ENCODE results near the gene FERMT3. TPM values are rescaled to one million over a fixed set of nuclear protein-coding genes. Genes with fewer than 3 reads are reported as not detected.

FERMT3 gene
- total and polyA plus RNA-seq, 2 of the 13 experiments (the other 11 are each of a cell fraction or from before 2014, with no cell fraction given), result 0.29 TPM; not detected in 1

DNA sequence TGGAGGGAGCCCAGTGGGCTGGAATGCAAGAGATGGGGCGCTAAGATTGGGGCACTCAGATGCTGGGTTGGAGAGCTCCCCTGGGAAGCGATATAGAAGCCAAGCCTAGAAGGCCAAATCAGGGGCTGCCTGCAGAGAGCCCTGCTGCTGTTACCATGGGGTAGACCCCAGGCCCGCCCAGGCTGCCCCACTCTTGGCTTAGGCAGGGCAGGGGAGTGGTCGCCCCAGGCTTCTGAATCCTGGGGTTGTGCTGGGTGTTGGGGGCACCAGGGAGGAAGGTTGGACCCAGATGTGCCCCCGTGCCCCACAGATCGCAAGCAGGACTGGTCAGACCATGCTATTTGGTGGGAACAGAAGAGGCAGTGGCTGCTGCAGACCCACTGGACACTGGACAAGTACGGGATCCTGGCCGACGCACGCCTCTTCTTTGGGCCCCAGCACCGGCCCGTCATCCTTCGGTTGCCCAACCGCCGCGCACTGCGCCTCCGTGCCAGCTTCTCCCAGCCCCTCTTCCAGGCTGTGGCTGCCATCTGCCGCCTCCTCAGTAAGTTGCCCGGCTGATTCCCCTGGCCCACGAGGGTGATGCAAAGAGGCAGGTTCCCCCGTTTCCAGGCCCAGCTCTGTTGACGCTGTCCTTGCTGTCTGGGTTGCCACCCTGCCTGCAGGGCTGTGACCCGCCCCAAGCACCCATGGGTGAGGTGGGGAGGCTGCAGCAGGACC, 3.9 kb downstream of the FERMT3 start:
- 84% methylated on average over 19 of the region's 24 CpGs for WGBS (ENCODE audit: low lambda C conversion rate)
- Histone ChIP-seq H3K9me3 (ENCODE audit: low read length) (no peaks in the 10 kb centered on the region), H4K20me1 (ENCODE audit: insufficient read depth, low read length) (no peaks in the 10 kb centered on the region), H3K27me3 (ENCODE audit: control insufficient read depth in 1 of 2, insufficient read depth in 2 of 2, low read length in 2 of 2) (peaks cover 0 to 1% of the 10 kb centered on the region in 2 experiments; a peak in 1 of 5 replicates), H3K27ac (ENCODE audit: extremely low read length, insufficient read depth, low read length) (no peak overlapping the region), H3K4me1 (ENCODE audit: insufficient read depth, low read length) (peaks cover 22% of the 10 kb centered on the region), H2AFZ (ENCODE audit: low read length) (no peak overlapping the region), H3K4me2 (ENCODE audit: low read depth, low read length) (no peak overlapping the region), H3K4me3 (replicated peaks in 1 of 3; ENCODE audit: insufficient read depth in 1 of 3, low read depth in 2 of 3, low read length in 3 of 3) (no peak overlapping the region), H3K9ac (ENCODE audit: insufficient read depth, low read depth, low read length) (no peak overlapping the region), H3K79me2 (ENCODE audit: insufficient read depth, low read length) (no peaks in the 10 kb centered on the region), H3K36me3 (replicated peaks in 1 of 2; ENCODE audit: control insufficient read depth in 1 of 2, insufficient read depth in 2 of 2, low read length in 2 of 2) (peaks cover 0 to 3% of the 10 kb centered on the region in 2 experiments; a peak in 2 of 5 replicates)
- ATAC-seq, result no peak; the same call in 2 of the 3 replicates
- no peak for DNase-seq (ENCODE audit: low spot score)
- POLR2A ChIA-PET, result interaction anchor here (1.0 to 1.6 kb wide), 2 partner anchors 16 to 94 kb away, joined by 3 read pairs; partner anchors contain the start of genes NUDT22 and TRPT1
- CTCF ChIA-PET (ENCODE audit: low intra/inter-chr PET ratio, low total read pairs), result no interaction called here
- no peak for FAIRE-seq
- intact Hi-C loops (cut with micrococcal nuclease; ENCODE audit: unreplicated experiment) (no loop called here), in situ Hi-C loops (cut with HindIII; ENCODE audit: extremely low pct_ligation_motif_present, low pct_unique_long_range_greater_than_20kb) (no loop called here)
- no TSS peak for BruUV-seq (replicated peaks)
- TF ChIP-seq, protein P1, sequence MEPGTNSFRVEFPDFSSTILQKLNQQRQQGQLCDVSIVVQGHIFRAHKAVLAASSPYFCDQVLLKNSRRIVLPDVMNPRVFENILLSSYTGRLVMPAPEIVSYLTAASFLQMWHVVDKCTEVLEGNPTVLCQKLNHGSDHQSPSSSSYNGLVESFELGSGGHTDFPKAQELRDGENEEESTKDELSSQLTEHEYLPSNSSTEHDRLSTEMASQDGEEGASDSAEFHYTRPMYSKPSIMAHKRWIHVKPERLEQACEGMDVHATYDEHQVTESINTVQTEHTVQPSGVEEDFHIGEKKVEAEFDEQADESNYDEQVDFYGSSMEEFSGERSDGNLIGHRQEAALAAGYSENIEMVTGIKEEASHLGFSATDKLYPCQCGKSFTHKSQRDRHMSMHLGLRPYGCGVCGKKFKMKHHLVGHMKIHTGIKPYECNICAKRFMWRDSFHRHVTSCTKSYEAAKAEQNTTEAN (CRISPR knock-in tag; conservative IDR thresholded peaks at IDR 0.05), result no peak
- TF ChIP-seq GTF2F1 (IDR thresholded peaks at IDR 0.05; ENCODE audit: low read length), result no peak
- no peak for TF ChIP-seq ZKSCAN5 (CRISPR knock-in tag; IDR thresholded peaks at IDR 0.05)
- TF ChIP-seq ARNTL (CRISPR knock-in tag; IDR thresholded peaks at IDR 0.05), result no peak
- no peak for TF ChIP-seq TP53 (CRISPR knock-in tag; conservative IDR thresholded peaks at IDR 0.05)
- no peak for TF ChIP-seq TOPORS (CRISPR knock-in tag; IDR thresholded peaks at IDR 0.05)
- no peak for TF ChIP-seq GATAD1 (CRISPR knock-in tag; IDR thresholded peaks at IDR 0.05)
- TF ChIP-seq ZNF20 (CRISPR knock-in tag; IDR thresholded peaks at IDR 0.05), result no peak
- TF ChIP-seq, protein P2, sequence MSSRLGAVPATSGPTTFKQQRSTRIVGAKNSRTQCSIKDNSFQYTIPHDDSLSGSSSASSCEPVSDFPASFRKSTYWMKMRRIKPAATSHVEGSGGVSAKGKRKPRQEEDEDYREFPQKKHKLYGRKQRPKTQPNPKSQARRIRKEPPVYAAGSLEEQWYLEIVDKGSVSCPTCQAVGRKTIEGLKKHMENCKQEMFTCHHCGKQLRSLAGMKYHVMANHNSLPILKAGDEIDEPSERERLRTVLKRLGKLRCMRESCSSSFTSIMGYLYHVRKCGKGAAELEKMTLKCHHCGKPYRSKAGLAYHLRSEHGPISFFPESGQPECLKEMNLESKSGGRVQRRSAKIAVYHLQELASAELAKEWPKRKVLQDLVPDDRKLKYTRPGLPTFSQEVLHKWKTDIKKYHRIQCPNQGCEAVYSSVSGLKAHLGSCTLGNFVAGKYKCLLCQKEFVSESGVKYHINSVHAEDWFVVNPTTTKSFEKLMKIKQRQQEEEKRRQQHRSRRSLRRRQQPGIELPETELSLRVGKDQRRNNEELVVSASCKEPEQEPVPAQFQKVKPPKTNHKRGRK (CRISPR knock-in tag; IDR thresholded peaks at IDR 0.05), result no peak
- TF ChIP-seq NCOA5 (CRISPR knock-in tag; IDR thresholded peaks at IDR 0.05), result no peak
